ENCODE results near the gene SIRPB2. TPM values are rescaled to one million over a fixed set of nuclear protein-coding genes. Genes with fewer than 3 reads are reported as not detected.

Gene SIRPB2
- polyA plus RNA-seq, 1 experiment: not detected

- no peaks in the 10 kb centered on the region; the same call in 1 of the 2 replicates for H3K9me3 ChIP-seq (ENCODE audit: control insufficient read depth, insufficient read depth, low read length)
- ChIA-PET POLR2A (interaction anchor here (0.7 kb wide), 1 partner anchor 137 kb away, joined by 3 read pairs; no protein-coding TSS in a partner anchor), CTCF (interaction anchor here (1.2 to 5.4 kb wide), 4 partner anchors 20 to 157 kb away, joined by 3 to 50 read pairs (median 5); no protein-coding TSS in a partner anchor)
- no peak overlapping the region for H3K4me3 ChIP-seq (ENCODE audit: low read depth, low read length)
- H3K27me3 ChIP-seq (ENCODE audit: control insufficient read depth, insufficient read depth, low read length): peaks cover 4% of the 10 kb centered on the region
- TF ChIP-seq CTCF (IDR thresholded peaks at IDR 0.05; ENCODE audit: low read depth, low read length): peak; percentile 85
- DNase-seq (ENCODE audit: low read depth, low spot score): peak; percentile 98
- H3K27ac ChIP-seq (ENCODE audit: low read depth, low read length): peak overlapping the region; percentile 92
Observed at GRCh38 chr20:1469925-1470571, 21.2 kb downstream of the SIRPB2 start.

DNA sequence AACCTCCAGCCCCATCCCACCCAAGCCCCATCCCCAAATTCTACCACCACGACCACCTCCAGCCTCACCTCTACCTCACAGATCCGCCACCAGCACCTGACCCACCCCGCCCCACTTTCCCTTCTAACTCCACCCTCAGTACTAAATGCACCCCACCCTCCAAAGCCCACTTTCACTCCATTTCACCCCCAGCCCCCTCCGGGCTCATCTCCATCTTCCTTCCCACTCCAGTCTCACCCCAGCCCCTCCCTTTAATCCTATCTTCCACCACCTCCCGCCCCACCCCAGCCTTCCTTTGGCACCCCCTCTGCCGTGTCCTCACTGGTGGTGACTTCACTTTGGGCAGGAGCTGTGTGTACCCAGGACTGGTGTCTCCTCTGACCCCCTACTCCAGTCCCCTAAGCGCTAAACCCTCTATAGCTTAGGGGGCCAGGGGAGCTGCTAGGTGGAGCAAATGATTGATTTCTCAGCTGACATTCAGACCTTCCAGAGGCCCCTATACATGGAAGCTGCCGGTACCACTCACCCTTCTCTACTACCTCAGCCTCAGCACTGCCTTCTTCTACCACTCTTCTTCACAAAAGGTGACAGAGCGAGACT, 21.8 kb downstream of the SIRPB2 start:
- Histone ChIP-seq H3K27me3 (ENCODE audit: control insufficient read depth, insufficient read depth, low read length) (peaks cover 4% of the 10 kb centered on the region), H3K9me3 (ENCODE audit: control insufficient read depth, insufficient read depth, low read length) (no peaks in the 10 kb centered on the region; the same call in 1 of the 2 replicates), H3K4me3 (ENCODE audit: low read depth, low read length) (no peak overlapping the region), H3K27ac (ENCODE audit: low read depth, low read length) (peak overlapping the region; percentile 92)
- POLR2A ChIA-PET: interaction anchor here (0.7 kb wide), 1 partner anchor 136 kb away, joined by 3 read pairs; no protein-coding TSS in a partner anchor
- TF ChIP-seq CTCF (IDR thresholded peaks at IDR 0.05; ENCODE audit: low read depth, low read length): no peak
- CTCF ChIA-PET: interaction anchor here (1.1 to 5.4 kb wide), 6 partner anchors 19 to 202 kb away, joined by 3 to 50 read pairs (median 4); no protein-coding TSS in a partner anchor
- no peak for DNase-seq (ENCODE audit: low read depth, low spot score)

DNA sequence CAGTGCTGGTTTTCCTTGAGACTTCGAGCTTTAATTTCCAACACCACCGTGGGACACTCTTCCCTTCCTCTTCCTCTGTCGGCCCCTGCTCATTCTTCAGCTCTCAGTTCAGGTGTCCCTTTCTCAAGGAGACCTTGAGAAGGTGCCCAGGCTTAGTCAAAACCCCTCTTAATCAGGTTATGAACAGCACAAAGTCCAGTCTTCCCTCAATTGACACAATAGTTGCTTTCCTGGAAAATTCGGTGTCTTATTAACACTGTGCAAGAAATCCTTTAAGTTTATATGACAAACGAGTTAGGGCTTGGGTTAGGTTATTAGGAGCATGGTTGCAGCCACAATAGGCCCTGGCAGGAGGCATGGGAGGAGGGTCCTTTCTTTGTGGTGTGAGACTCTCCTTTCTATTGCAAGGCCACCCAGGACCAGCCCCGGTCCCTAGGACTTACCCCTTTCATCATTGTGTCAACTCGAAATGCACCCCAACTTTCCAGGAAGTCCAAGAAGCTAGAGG, 23.0 kb downstream of the SIRPB2 start:
- Histone ChIP-seq H3K27me3 (ENCODE audit: control insufficient read depth, insufficient read depth, low read length) (peaks cover 4% of the 10 kb centered on the region), H3K9me3 (ENCODE audit: control insufficient read depth, insufficient read depth, low read length) (no peaks in the 10 kb centered on the region; the same call in 1 of the 2 replicates), H3K27ac (ENCODE audit: low read depth, low read length) (no peak overlapping the region), H3K4me3 (ENCODE audit: low read depth, low read length) (no peak overlapping the region)
- DNase-seq (ENCODE audit: low read depth, low spot score): no peak
- no peak for TF ChIP-seq CTCF (IDR thresholded peaks at IDR 0.05; ENCODE audit: low read depth, low read length)
- ChIA-PET CTCF (interaction anchor here (0.7 to 5.4 kb wide), 13 partner anchors 8 to 255 kb away, joined by 3 to 50 read pairs (median 4); no protein-coding TSS in a partner anchor), POLR2A (no interaction called here)

DNA sequence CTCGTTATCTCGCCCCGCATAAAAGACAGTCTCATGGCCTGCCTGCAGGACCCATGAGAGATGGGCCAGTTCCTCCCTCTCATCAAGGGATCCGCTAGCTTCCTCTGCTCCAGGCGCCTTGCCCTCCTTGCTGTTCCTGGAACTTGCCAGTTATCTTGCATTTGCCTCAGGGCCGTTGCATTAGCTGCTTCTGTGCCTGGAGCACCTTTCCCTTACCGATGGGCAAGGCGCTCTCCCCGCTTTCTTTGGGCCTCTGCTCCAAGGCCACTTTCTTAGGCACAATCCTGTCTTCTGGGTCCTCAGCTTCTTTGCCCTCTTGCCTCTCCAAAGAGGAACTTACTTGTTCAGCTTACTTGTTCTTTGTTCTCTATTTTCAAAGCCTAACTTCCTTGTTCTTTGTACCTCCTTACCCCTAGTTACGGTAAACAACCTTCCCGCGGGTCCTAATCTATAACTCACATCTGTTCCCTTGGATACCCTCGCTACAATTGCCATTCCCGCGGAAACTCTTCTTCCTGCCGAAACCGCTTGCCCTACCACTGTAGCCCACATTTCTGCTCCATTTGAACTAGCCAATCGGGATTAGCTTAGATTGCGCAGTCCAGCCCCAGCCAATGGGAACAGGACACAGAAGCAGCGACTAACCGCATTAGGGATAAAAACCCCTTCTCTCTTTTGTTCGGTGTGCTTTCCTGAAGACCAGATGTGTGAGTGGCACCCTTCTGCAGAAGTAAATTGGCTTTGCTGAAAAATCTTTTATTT, 23.7 kb downstream of the SIRPB2 start:
- peaks cover 4% of the 10 kb centered on the region for H3K27me3 ChIP-seq (ENCODE audit: control insufficient read depth, insufficient read depth, low read length)
- no peak overlapping the region for H3K27ac ChIP-seq (ENCODE audit: low read depth, low read length)
- CTCF ChIA-PET: interaction anchor here (0.7 to 5.4 kb wide), 19 partner anchors 8 to 309 kb away, joined by 3 to 50 read pairs (median 4); no protein-coding TSS in a partner anchor
- DNase-seq (ENCODE audit: low read depth, low spot score): no peak
- TF ChIP-seq CTCF (IDR thresholded peaks at IDR 0.05; ENCODE audit: low read depth, low read length): no peak
- POLR2A ChIA-PET: interaction anchor here (1.1 kb wide), 1 partner anchor 17 kb away, joined by 3 read pairs; no protein-coding TSS in a partner anchor
- H3K9me3 ChIP-seq (ENCODE audit: control insufficient read depth, insufficient read depth, low read length): no peaks in the 10 kb centered on the region; the same call in 1 of the 2 replicates
- H3K4me3 ChIP-seq (ENCODE audit: low read depth, low read length): no peak overlapping the region
